IMR-90 (cell line): Measurements from ENCODE around the gene THADA. TPM values are rescaled to one million over a fixed set of nuclear protein-coding genes. Genes with fewer than 3 reads are reported as not detected.
A peak's percentile ranks its signal among the peaks of the same experiment; 100 is the strongest.

Source experiments
- BHLHE40 ChIP-seq: fragments of 150-350 bp; IDR thresholded peaks from 2 replicates; pipeline ENCODE4 v1.6.1; 2016; ENCODE audit warnings: mild to moderate bottlenecking, low read depth, low read length
- CEBPB ChIP-seq: IDR thresholded peaks from 2 replicates; pipeline ENCODE4 v1.6.1; 2012; ENCODE audit warnings: low read depth, low read length, improper control_type of control experiment
- ELK1 ChIP-seq: fragments of 150-350 bp; IDR thresholded peaks from 2 replicates; pipeline ENCODE4 v1.6.1; 2016; ENCODE audit warnings: low read depth, mild to moderate bottlenecking, low read length, moderate library complexity, borderline replicate concordance
- MXI1 ChIP-seq: IDR thresholded peaks from 2 replicates; pipeline ENCODE4 v1.6.1; 2012; ENCODE audit warnings: low read depth, mild to moderate bottlenecking, low read length, moderate library complexity, borderline replicate concordance
- POLR2A ChIP-seq: IDR thresholded peaks from 2 replicates; pipeline ENCODE4 v1.6.1; 2012; ENCODE audit warnings: mild to moderate bottlenecking, low read depth, low read length
- RFX5 ChIP-seq: IDR thresholded peaks from 2 replicates; pipeline ENCODE4 v1.8.0; 2012; ENCODE audit warnings: low read depth, mild to moderate bottlenecking, low read length, moderate library complexity
- polyA plus RNA-seq, 3 experiments: library from polyadenylated mRNA; depleted of rRNA; stranded (reverse); fragments of >200 nt; gene quantifications; 2 replicates each; pipeline ENCODE4 v1.2.3, GENCODE V29; 2012; ENCODE audit warnings: low replicate concordance in 1 of 3
- total RNA-seq: library from RNA; depleted of rRNA; stranded (reverse); fragments of >200 nt; gene quantifications from 2 replicates; pipeline ENCODE4 v1.2.3, GENCODE V29; 2012

The THADA gene
- total and polyA plus RNA-seq, 2 of the 4 experiments (the other 2 are of a cell fraction), result 10.5 to 21.3 TPM

- TF ChIP-seq ELK1 (no peak), POLR2A (no peak), CEBPB (peak; percentile 91), MXI1 (no peak), RFX5 (no peak), BHLHE40 (no peak)
Observed at GRCh38 chr2:43221124-43221762, 374.6 kb downstream of the THADA start (continued).
